HEK293T (cell line): Measurements from ENCODE around the gene KRT74.

Experiments used
- ARNT ChIP-seq: fragments of 450-650 bp; IDR thresholded peaks from 2 replicates; pipeline ENCODE4 v1.6.1; 2017; ENCODE audit warnings: mild to moderate bottlenecking
- CTBP1 ChIP-seq: fragments of 450-650 bp; IDR thresholded peaks from 2 replicates; pipeline ENCODE4 v1.6.1; 2016; ENCODE audit warnings: borderline replicate concordance

DNA sequence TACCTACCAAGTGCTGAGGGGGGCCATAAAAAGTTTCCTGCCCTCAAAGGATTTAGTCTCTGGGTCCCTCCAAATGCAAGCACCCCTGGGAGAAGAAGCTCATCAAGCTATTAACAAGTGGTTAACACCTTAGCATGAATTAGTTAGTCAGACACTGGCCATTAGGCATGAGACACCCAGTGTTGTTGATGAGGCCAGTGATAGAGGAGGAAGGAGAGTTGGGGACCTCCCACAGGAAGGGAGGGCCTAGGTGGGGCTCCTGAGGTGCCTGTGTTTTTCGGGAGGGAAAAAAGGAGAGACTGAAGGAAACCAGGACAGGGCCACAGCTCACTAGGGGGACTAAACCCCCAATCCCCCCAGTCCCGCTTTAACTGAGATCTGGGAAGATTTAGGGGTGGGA, 16.2 kb downstream of the KRT74 start:
- TF ChIP-seq ARNT (no peak), CTBP1 (no peak)
